HG02970 (cell line): Measurements from ENCODE around the gene FRMD8.

ENCODE experiments used
- ATAC-seq: cut with Tn5 transposase; IDR thresholded peaks from one replicate; pipeline ENCODE4 v1.9.1; 2021; ENCODE audit warnings: mild to moderate bottlenecking, moderate library complexity, moderate number of reproducible peaks; ENCODE audit not compliant: unreplicated experiment, low FRiP score

The FRMD8 gene

GRCh38 chr11:65386307-65387140 lies at the start of gene FRMD8:
FRMD8 (plus strand) TSS chr11:65386637; CDS start chr11:65387037, 400 bp downstream.
- ATAC-seq: no peak

GRCh38 chr11:65338676-65339075 lies 47.8 kb upstream of the FRMD8 start:
- no peak for ATAC-seq

GRCh38 chr11:65340226-65340625 lies 46.2 kb upstream of the FRMD8 start:
- ATAC-seq: no peak

GRCh38 chr11:65341856-65342255 lies 44.6 kb upstream of the FRMD8 start:
- ATAC-seq: no peak

- no peak for ATAC-seq
Observed at GRCh38 chr11:65351511-65351910, 34.9 kb upstream of the FRMD8 start.

- no peak for ATAC-seq
Observed at GRCh38 chr11:65352783-65353182, 33.7 kb upstream of the FRMD8 start.

- no peak for ATAC-seq
Observed at GRCh38 chr11:65353376-65353775, 33.1 kb upstream of the FRMD8 start.

GRCh38 chr11:65353900-65354264 lies 32.6 kb upstream of the FRMD8 start:
- ATAC-seq: no peak

- peak; percentile 72 for ATAC-seq
Observed at GRCh38 chr11:65354265-65355012, 32.0 kb upstream of the FRMD8 start, which contains the start of gene TIGD3. TIGD3 (plus strand) TSS chr11:65354751; CDS start chr11:65355809, 1,058 bp downstream.

- ATAC-seq: peak; percentile 14
Observed at GRCh38 chr11:65355013-65355775, 31.2 kb upstream of the FRMD8 start.

- ATAC-seq: no peak
Observed at GRCh38 chr11:65355776-65356393, 30.6 kb upstream of the FRMD8 start.

- no peak for ATAC-seq
Observed at GRCh38 chr11:65356394-65356972, 30.0 kb upstream of the FRMD8 start.

GRCh38 chr11:65357856-65358356 lies 28.5 kb upstream of the FRMD8 start:
- no peak for ATAC-seq

- no peak for ATAC-seq
Observed at GRCh38 chr11:65362320-65362931, 24.0 kb upstream of the FRMD8 start.

- no peak for ATAC-seq
Observed at GRCh38 chr11:65362966-65363365, 23.5 kb upstream of the FRMD8 start.

- no peak for ATAC-seq
Observed at GRCh38 chr11:65363770-65364169, 22.7 kb upstream of the FRMD8 start.

- no peak for ATAC-seq
Observed at GRCh38 chr11:65366340-65366773, 20.1 kb upstream of the FRMD8 start.

- no peak for ATAC-seq
Observed at GRCh38 chr11:65370659-65371049, 15.8 kb upstream of the FRMD8 start.

GRCh38 chr11:65373839-65374580 lies 12.4 kb upstream of the FRMD8 start:
- no peak for ATAC-seq
